BE2C (cell line): ENCODE measurements around the gene SLC26A2.

Source experiments
- DNase-seq: peaks from one replicate; pipeline ENCODE4 v3.0.0-alpha.2; 2020
- H3K27me3 ChIP-seq: fragments of 250-450 bp; sonication (Bioruptor Pico); 2 replicates; pipeline ENCODE4 v1.5.1; 2020; ENCODE audit warnings: mild to moderate bottlenecking
- H3K36me3 ChIP-seq: fragments of 250-450 bp; sonication (Bioruptor Pico); 2 replicates; pipeline ENCODE4 v1.5.1; 2020; ENCODE audit warnings: mild to moderate bottlenecking
- H3K4me1 ChIP-seq: fragments of 250-450 bp; sonication (Bioruptor Pico); 2 replicates; pipeline ENCODE4 v1.5.1; 2020
- H3K4me3 ChIP-seq: 2 replicates; pipeline ENCODE4 v1.5.1; 2011; ENCODE audit warnings: low read depth, low read length
- H3K9me3 ChIP-seq: fragments of 250-450 bp; sonication (Bioruptor Pico); 2 replicates; pipeline ENCODE4 v1.5.1; 2020
- CTCF ChIP-seq: IDR thresholded peaks from 2 replicates; pipeline ENCODE4 v1.5.1; 2012; ENCODE audit warnings: mild to moderate bottlenecking, low read depth, low read length

SLC26A2 gene

GRCh38 chr5:149998281-149998680, 37.7 kb downstream of the SLC26A2 start:
- no peak for TF ChIP-seq CTCF
- Histone ChIP-seq H3K4me3 (no peak overlapping the region), H3K27me3 (no peaks in the 10 kb centered on the region), H3K36me3 (peaks cover 4% of the 10 kb centered on the region), H3K9me3 (no peaks in the 10 kb centered on the region), H3K4me1 (peaks cover 15% of the 10 kb centered on the region)
- no peak for DNase-seq

- no peak for DNase-seq
- TF ChIP-seq CTCF, result no peak
- Histone ChIP-seq H3K4me3 (peak overlapping the region; percentile 99), H3K36me3 (peaks cover 7% of the 10 kb centered on the region), H3K27me3 (no peaks in the 10 kb centered on the region), H3K4me1 (peaks cover 15% of the 10 kb centered on the region), H3K9me3 (no peaks in the 10 kb centered on the region)
Observed at GRCh38 chr5:149999359-149999758, 38.8 kb downstream of the SLC26A2 start.

- no peak for TF ChIP-seq CTCF
- peaks cover 12% of the 10 kb centered on the region for H3K36me3 ChIP-seq
- H3K27me3 ChIP-seq, result no peaks in the 10 kb centered on the region
- H3K4me1 ChIP-seq, result peaks cover 13% of the 10 kb centered on the region
- peak overlapping the region; percentile 99 for H3K4me3 ChIP-seq
- H3K9me3 ChIP-seq, result no peaks in the 10 kb centered on the region
- no peak for DNase-seq
Observed at GRCh38 chr5:149999866-150000255, 39.3 kb downstream of the SLC26A2 start.

GRCh38 chr5:150000256-150000989, 39.9 kb downstream of the SLC26A2 start, which contains the start of the genes HMGXB3 and TIGD6:
Gene HMGXB3, plus strand, starts transcription at chr5:150000739. Its CDS starts 4,114 bp downstream, at chr5:150004853.
Gene TIGD6, minus strand, starts transcription at chr5:150000654. Its CDS starts 4,306 bp downstream, at chr5:149996348.
- Histone ChIP-seq H3K4me1 (peaks cover 8% of the 10 kb centered on the region), H3K36me3 (peaks cover 16% of the 10 kb centered on the region), H3K27me3 (no peaks in the 10 kb centered on the region), H3K9me3 (no peaks in the 10 kb centered on the region), H3K4me3 (peak within 1 kb of the TSS; percentile 99)
- DNase-seq, result peak; percentile 96
- no peak for TF ChIP-seq CTCF

- peaks cover 21% of the 10 kb centered on the region for H3K36me3 ChIP-seq
- H3K4me3 ChIP-seq, result peak overlapping the region; percentile 99
- H3K4me1 ChIP-seq, result peaks cover under 1% of the 10 kb centered on the region
- no peaks in the 10 kb centered on the region for H3K27me3 ChIP-seq
- peak; percentile 66 for DNase-seq
- no peaks in the 10 kb centered on the region for H3K9me3 ChIP-seq
- no peak for TF ChIP-seq CTCF
Observed at GRCh38 chr5:150000990-150001659, 40.6 kb downstream of the SLC26A2 start.
